Tibial artery (tissue), 4 donors: ENCODE results near the gene L3MBTL4.

Experiments
- DNase-seq, 2 donors: peaks; one replicate each; pipeline ENCODE4 v3.0.0-alpha.2; 2019
- H3K27ac ChIP-seq, 2 donors: fragments of 200-600 bp; sonication (generic) in 1 of 2; 1 replicate in 1 of 2; 2 replicates in 1 of 2; pipeline ENCODE4 v1.5.1; 2018 to 2019; ENCODE audit warnings: mild to moderate bottlenecking in 1 of 2
- H3K27me3 ChIP-seq, 2 donors: fragments of 200-600 bp; sonication (generic) in 1 of 2; one replicate each; pipeline versions ENCODE4 v1.5.1 to v1.6.0; 2016 to 2019
- H3K36me3 ChIP-seq, 3 donors: fragments of 200-600 bp; sonication (generic) in 2 of 3; one replicate each; pipeline ENCODE4 v1.5.1; 2016 to 2019; ENCODE audit warnings: mild to moderate bottlenecking in 2 of 3
- H3K4me1 ChIP-seq, 4 donors: fragments of 200-600 bp; sonication (generic) in 2 of 4; 1 replicate in 3 of 4; 2 replicates in 1 of 4; pipeline ENCODE4 v1.5.1; 2016 to 2019
- H3K4me3 ChIP-seq, 2 donors: fragments of 200-600 bp; sonication (generic) in 1 of 2; 1 replicate in 1 of 2; 2 replicates in 1 of 2; pipeline ENCODE4 v1.5.1; 2018 to 2019; ENCODE audit warnings: mild to moderate bottlenecking in 2 of 2
- H3K9me3 ChIP-seq, 3 donors: fragments of 200-600 bp; sonication (generic) in 1 of 3; one replicate each; pipeline ENCODE4 v1.5.1; 2016 to 2019
- CTCF ChIP-seq, 2 experiments: fragments of 200-600 bp in 1 of 2; fragments of 450-650 bp in 1 of 2; IDR thresholded peaks; one replicate each; pipeline ENCODE4 v1.5.1; 2017 to 2019; ENCODE audit warnings: antibody characterized with exemption in 2 of 2, mild to moderate bottlenecking in 1 of 2, moderate library complexity in 1 of 2
- intact Hi-C: fragments of 100-400 bp; cut with DNase I; formaldehyde crosslinking; loops from one replicate; pipeline ENCODE4 v1.15.0; 2023; ENCODE audit warnings: low total_unique reads

The L3MBTL4 gene

DNA sequence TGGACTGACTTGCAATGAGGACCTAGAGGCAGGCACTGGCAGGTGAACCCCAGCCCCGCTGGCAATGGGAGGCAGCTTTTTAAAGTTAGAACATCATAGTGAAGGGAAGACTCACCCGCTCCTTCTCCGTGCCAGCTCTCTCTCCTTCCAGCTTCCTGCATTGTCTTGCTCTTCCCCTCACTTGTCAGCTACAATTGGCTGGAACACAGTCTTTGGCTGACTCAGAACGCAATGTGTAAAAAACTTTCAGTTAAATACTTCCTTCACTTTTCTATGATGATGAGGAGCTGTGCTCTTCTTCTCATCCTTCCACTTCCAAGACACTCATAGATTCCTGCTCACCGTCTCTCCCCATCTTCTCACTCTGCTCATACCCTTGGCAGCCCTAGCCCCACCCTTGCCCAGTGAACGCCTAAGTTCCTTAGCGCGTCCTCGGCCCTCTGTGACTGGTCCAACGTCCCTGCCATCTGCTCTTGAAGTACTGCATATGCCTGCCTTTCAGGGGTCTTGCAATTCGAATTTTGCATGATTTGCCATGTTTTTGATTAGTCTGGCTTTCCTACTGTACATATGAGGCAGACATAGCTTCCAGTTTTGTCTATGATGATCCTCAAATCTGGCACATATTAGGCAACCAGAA, 401.4 kb downstream of the L3MBTL4 start:
- H3K4me1 ChIP-seq: no peaks in the 10 kb centered on the region

GRCh38 chr18:6010921-6011320, 403.8 kb downstream of the L3MBTL4 start:
- no peak for TF ChIP-seq CTCF (IDR thresholded peaks at IDR 0.05)
- DNase-seq: no peak
- intact Hi-C loops: no loop called here
- Histone ChIP-seq H3K27ac (no peak overlapping the region), H3K36me3 (no peaks in the 10 kb centered on the region), H3K9me3 (no peaks in the 10 kb centered on the region), H3K4me3 (no peak overlapping the region), H3K4me1 (no peaks in the 10 kb centered on the region), H3K27me3 (no peaks in the 10 kb centered on the region)

More for the DNA sequence above, 401.4 kb downstream of the L3MBTL4 start:
- TF ChIP-seq CTCF (IDR thresholded peaks at IDR 0.05): no peak
- Histone ChIP-seq H3K4me3 (no peak overlapping the region), H3K27me3 (no peaks in the 10 kb centered on the region), H3K36me3 (no peaks in the 10 kb centered on the region), H3K27ac (no peak overlapping the region), H3K9me3 (no peaks in the 10 kb centered on the region)
- DNase-seq: no peak
- intact Hi-C loops: no loop called here

DNA sequence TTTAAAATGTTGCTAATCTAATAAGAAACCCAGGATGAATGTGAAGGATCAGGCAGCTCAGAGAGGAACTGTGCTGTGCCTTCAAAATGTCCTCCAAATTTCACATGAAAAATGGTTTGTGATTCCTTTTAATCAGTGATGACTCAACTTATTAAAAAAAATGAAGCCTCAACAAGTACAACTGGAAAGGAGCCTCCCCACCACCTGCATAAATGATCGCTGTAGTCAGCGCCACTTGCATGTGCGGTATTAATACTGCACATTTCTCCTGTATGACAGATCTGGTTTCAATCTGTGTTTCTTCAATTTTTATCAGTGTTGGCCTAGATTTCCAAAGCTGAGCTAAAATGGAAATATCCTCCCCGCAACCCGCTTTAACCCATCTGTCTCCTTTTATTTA, 404.4 kb downstream of the L3MBTL4 start:
- TF ChIP-seq CTCF (IDR thresholded peaks at IDR 0.05): no peak
- H3K27ac ChIP-seq: no peak overlapping the region
- no peaks in the 10 kb centered on the region for H3K27me3 ChIP-seq
- no peak for DNase-seq
- no peaks in the 10 kb centered on the region for H3K9me3 ChIP-seq
- intact Hi-C loops: no loop called here
- H3K4me3 ChIP-seq: no peak overlapping the region
- H3K36me3 ChIP-seq: no peaks in the 10 kb centered on the region
- no peaks in the 10 kb centered on the region for H3K4me1 ChIP-seq

GRCh38 chr18:6009756-6010155, 405.0 kb downstream of the L3MBTL4 start:
- Histone ChIP-seq H3K9me3 (no peaks in the 10 kb centered on the region), H3K4me3 (no peak overlapping the region), H3K4me1 (no peaks in the 10 kb centered on the region), H3K27me3 (no peaks in the 10 kb centered on the region), H3K27ac (no peak overlapping the region), H3K36me3 (no peaks in the 10 kb centered on the region)
- intact Hi-C loops: no loop called here
- TF ChIP-seq CTCF (IDR thresholded peaks at IDR 0.05): no peak
- no peak for DNase-seq

GRCh38 chr18:6004683-6005082, 410.0 kb downstream of the L3MBTL4 start:
- DNase-seq: no peak
- no peaks in the 10 kb centered on the region for H3K27me3 ChIP-seq
- no peaks in the 10 kb centered on the region for H3K4me1 ChIP-seq
- no peak for TF ChIP-seq CTCF (IDR thresholded peaks at IDR 0.05)
- intact Hi-C loops: no loop called here
- no peaks in the 10 kb centered on the region for H3K9me3 ChIP-seq
- H3K36me3 ChIP-seq: no peaks in the 10 kb centered on the region
- H3K4me3 ChIP-seq: no peak overlapping the region
- no peak overlapping the region for H3K27ac ChIP-seq

DNA sequence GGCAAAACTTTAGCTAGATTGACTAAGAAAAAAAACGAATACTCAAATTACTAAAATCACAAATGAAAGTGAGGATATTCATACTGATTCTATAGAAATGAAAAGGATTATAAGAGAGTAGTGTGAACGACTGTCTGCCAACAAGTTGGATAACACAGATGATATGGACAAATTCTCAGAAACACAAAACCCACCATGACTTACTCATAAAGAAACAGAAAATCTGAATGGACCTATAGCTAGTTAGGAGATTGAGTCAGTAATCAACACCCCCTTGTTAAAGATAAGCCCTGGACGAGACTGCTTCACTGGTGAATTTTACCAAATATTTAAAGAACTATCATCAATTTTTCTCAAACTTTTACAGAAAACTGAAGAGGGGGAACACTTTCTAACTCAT, 410.6 kb downstream of the L3MBTL4 start:
- intact Hi-C loops: no loop called here
- H3K27ac ChIP-seq: no peak overlapping the region
- H3K4me1 ChIP-seq: no peaks in the 10 kb centered on the region
- no peak for TF ChIP-seq CTCF (IDR thresholded peaks at IDR 0.05)
- H3K27me3 ChIP-seq: no peaks in the 10 kb centered on the region
- no peaks in the 10 kb centered on the region for H3K9me3 ChIP-seq
- DNase-seq: no peak
- no peak overlapping the region for H3K4me3 ChIP-seq
- no peaks in the 10 kb centered on the region for H3K36me3 ChIP-seq
